K562 (cell line): ENCODE measurements around the gene OSBPL3. TPM values are rescaled to one million over a fixed set of nuclear protein-coding genes. Genes with fewer than 3 reads are reported as not detected.
"Not testable (repeated sequence)": the region's sequence is repeated elsewhere in the genome, so short reads cannot be mapped to it uniquely, and the experiment has no call there.

Experiments used
- ETV6 ChIP-seq, 3 experiments: fragments of 150-350 bp in 1 of 3; sonication (generic) in 1 of 3; formaldehyde crosslinking in 1 of 3; IDR thresholded peaks; 2 replicates each; pipeline versions ENCODE4 v1.6.1 to v1.8.0; 2014 to 2022; ENCODE audit warnings: borderline replicate concordance in 2 of 3, low read depth in 2 of 3, antibody characterized with exemption in 1 of 3, low read length in 1 of 3, mild to moderate bottlenecking in 1 of 3, missing genetic modification reagents in 1 of 3
- HDAC2 ChIP-seq: fragments of 450-650 bp; IDR thresholded peaks from 2 replicates; pipeline ENCODE4 v1.6.1; 2016; ENCODE audit warnings: mild to moderate bottlenecking
- KAT7 ChIP-seq: sonication (generic); formaldehyde crosslinking; IDR thresholded peaks from 2 replicates; pipeline ENCODE4 v1.8.0; 2022; ENCODE audit warnings: missing genetic modification reagents, mild to moderate bottlenecking, borderline replicate concordance
- POLR2G ChIP-seq: fragments of 200-400 bp; formaldehyde crosslinking; IDR thresholded peaks from 2 replicates; pipeline ENCODE4 v1.6.1; 2017; ENCODE audit warnings: low read depth, mild to moderate bottlenecking, antibody characterized with exemption, low read length, moderate library complexity
- SMAD3 ChIP-seq: fragments of 450-650 bp; formaldehyde crosslinking; conservative IDR thresholded peaks from 2 replicates; pipeline ENCODE4 v1.4.0; 2020; ENCODE audit warnings: mild to moderate bottlenecking
- SMAD4 ChIP-seq: fragments of 250-450 bp; sonication (Bioruptor Pico); conservative IDR thresholded peaks from 2 replicates; pipeline ENCODE4 v1.8.0; 2021; ENCODE audit warnings: inconsistent platforms, mild to moderate bottlenecking, moderate library complexity
- ZFX ChIP-seq: sonication (generic); formaldehyde crosslinking; IDR thresholded peaks from 2 replicates; pipeline ENCODE4 v1.8.0; 2022; ENCODE audit warnings: mild to moderate bottlenecking, missing genetic modification reagents, moderate library complexity
- polyA plus RNA-seq, 8 experiments: library from polyadenylated mRNA; depleted of rRNA in 4 of 8; stranded (reverse) in 5 of 8; unstranded in 3 of 8; fragments of >200 nt; fragmentation: Nextera tagmentation in 2 of 8; fragmentation: Illumina TruSeq in 1 of 8; extraction: Ambion mirVana in 2 of 8; extraction: Trizol in 1 of 8; gene quantifications; 2 replicates each; pipeline versions ENCODE4 v1.2.1 to v1.2.3, GENCODE V29; 2011 to 2014; ENCODE audit warnings: inconsistent platforms in 1 of 8, missing spikeins in 1 of 8
- total RNA-seq, 7 experiments: library from RNA; depleted of rRNA in 6 of 7; stranded (reverse); fragments of >200 nt in 6 of 7; fragmentation: Illumina TruSeq in 2 of 7; extraction: Trizol in 2 of 7; gene quantifications; 2 replicates each; pipeline versions ENCODE4 v1.2.1 to v1.2.3, GENCODE V29; 2011 to 2021; ENCODE audit warnings: low replicate concordance in 1 of 7
- TF ChIP-seq, protein P1 (sequence below): sonication (generic); formaldehyde crosslinking; IDR thresholded peaks from 2 replicates; pipeline ENCODE4 v1.8.0; 2022; ENCODE audit warnings: missing genetic modification reagents, mild to moderate bottlenecking, moderate library complexity, borderline replicate concordance
- TF ChIP-seq, protein P2 (sequence below): sonication (generic); formaldehyde crosslinking; IDR thresholded peaks from 2 replicates; pipeline ENCODE4 v1.8.1; 2023; ENCODE audit warnings: mild to moderate bottlenecking, missing genetic modification reagents
- TF ChIP-seq, protein P3 (sequence below): conservative IDR thresholded peaks from 2 replicates; pipeline ENCODE4 v1.6.1; 2011; ENCODE audit warnings: low read depth, mild to moderate bottlenecking, low read length; ENCODE audit not compliant: control insufficient read depth

The OSBPL3 gene
- total and polyA plus RNA-seq, 9 of the 15 experiments (the other 6 are each of a cell fraction or from before 2014, with no cell fraction given): 4.8 to 37.2 (median 26.5) TPM

DNA sequence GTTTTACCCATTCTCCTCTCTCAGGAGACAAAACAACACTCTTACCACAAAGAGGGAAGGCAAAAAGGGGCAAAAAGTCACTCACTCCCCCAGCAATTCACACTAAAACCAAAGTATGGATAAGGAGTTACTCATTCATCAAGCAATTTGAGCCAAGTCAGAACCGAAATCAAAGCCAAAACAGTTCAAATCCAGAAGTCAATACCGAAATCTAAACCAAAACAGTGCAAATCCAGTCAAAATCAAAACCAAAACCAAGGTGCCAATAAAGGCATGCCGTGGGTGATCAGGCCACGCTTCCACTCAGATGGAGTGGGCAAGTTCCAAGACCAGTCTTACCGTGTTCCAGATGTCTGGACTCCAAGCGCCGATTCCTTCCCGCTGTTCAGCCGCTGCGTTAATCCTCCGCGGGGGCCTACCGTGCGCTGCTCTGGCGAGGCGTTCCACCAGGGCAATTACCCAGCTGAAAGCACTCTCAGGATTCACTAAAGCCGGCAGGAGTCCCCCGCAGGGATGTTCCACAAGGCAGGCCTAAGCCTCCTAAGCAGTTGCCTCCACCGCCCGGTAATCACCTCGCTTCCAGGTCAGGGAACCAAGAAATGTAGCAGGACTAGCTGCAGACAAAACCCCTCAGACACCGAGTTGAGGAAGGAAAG lies 185.1 kb downstream of the OSBPL3 start (continued):
- TF ChIP-seq ETV6 (IDR thresholded peaks at IDR 0.05; ENCODE audit: borderline replicate concordance in 1 of 2, low read depth in 2 of 2, low read length in 1 of 2) (0 out of 4 replicates have a peak, but pooled peaks of 1 of the 2 experiments have one; percentile 16), HDAC2 (peak; percentile 18; the same call in 1 of the 2 replicates), POLR2G (peak; percentile 51; the same call in 1 of the 2 replicates), ZFX (CRISPR knock-in tag) (peak; percentile 87), SMAD3 (0 out of 2 replicates have a peak, but pooled peaks have one; percentile 2), SMAD4 (0 out of 2 replicates have a peak, but pooled peaks have one; percentile 63), KAT7 (CRISPR knock-in tag) (peak; percentile 95)
- not testable (repeated sequence) for TF ChIP-seq ETV6 (CRISPR knock-in tag; IDR thresholded peaks at IDR 0.05; ENCODE audit: borderline replicate concordance)
- TF ChIP-seq, protein P1, sequence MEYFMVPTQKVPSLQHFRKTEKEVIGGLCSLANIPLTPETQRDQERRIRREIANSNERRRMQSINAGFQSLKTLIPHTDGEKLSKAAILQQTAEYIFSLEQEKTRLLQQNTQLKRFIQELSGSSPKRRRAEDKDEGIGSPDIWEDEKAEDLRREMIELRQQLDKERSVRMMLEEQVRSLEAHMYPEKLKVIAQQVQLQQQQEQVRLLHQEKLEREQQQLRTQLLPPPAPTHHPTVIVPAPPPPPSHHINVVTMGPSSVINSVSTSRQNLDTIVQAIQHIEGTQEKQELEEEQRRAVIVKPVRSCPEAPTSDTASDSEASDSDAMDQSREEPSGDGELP (CRISPR knock-in tag): peak; percentile 73
- TF ChIP-seq, protein P2, sequence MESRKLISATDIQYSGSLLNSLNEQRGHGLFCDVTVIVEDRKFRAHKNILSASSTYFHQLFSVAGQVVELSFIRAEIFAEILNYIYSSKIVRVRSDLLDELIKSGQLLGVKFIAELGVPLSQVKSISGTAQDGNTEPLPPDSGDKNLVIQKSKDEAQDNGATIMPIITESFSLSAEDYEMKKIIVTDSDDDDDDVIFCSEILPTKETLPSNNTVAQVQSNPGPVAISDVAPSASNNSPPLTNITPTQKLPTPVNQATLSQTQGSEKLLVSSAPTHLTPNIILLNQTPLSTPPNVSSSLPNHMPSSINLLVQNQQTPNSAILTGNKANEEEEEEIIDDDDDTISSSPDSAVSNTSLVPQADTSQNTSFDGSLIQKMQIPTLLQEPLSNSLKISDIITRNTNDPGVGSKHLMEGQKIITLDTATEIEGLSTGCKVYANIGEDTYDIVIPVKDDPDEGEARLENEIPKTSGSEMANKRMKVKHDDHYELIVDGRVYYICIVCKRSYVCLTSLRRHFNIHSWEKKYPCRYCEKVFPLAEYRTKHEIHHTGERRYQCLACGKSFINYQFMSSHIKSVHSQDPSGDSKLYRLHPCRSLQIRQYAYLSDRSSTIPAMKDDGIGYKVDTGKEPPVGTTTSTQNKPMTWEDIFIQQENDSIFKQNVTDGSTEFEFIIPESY: peak; percentile 87
- TF ChIP-seq, protein P3, sequence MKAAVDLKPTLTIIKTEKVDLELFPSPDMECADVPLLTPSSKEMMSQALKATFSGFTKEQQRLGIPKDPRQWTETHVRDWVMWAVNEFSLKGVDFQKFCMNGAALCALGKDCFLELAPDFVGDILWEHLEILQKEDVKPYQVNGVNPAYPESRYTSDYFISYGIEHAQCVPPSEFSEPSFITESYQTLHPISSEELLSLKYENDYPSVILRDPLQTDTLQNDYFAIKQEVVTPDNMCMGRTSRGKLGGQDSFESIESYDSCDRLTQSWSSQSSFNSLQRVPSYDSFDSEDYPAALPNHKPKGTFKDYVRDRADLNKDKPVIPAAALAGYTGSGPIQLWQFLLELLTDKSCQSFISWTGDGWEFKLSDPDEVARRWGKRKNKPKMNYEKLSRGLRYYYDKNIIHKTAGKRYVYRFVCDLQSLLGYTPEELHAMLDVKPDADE: 0 out of 2 replicates have a peak, but pooled peaks have one; percentile 8
- TF ChIP-seq, all 486 proteins: peak for 28; not testable (repeated sequence) for 458
